ENCODE data around the gene TEC.

DNA sequence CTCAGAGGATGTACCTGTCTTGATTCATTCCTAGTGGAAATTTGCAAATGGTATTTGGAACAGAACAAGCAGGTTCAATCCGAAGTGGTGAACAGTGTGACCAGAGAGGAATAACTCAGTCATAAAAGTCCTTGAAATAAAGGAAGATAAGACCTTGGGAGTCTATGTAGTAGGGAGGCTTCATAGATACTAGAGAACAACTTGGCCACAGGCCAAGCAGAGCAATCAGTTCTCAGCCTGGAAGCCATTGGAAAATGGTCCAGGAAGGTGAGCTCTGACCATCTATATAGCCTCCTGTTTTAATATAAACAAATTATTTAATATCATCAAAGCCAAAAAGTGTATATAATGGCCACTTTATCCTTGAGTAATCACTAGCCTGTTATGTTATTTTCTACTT is 146.9 kb downstream of the TEC start:
- TF ChIP-seq NFYB (IDR thresholded peaks at IDR 0.05; ENCODE audit: extremely low read depth, insufficient read length) (no peak), SREBF2 (CRISPR knock-in tag; IDR thresholded peaks at IDR 0.05) (no peak), ZBED1 (IDR thresholded peaks at IDR 0.05) (no peak), POLR2A (conservative IDR thresholded peaks at IDR 0.05) (no peak), SMC3 (conservative IDR thresholded peaks at IDR 0.05; ENCODE audit: insufficient read depth, low read depth, low read length) (no peak)
- TF ChIP-seq, protein P1, sequence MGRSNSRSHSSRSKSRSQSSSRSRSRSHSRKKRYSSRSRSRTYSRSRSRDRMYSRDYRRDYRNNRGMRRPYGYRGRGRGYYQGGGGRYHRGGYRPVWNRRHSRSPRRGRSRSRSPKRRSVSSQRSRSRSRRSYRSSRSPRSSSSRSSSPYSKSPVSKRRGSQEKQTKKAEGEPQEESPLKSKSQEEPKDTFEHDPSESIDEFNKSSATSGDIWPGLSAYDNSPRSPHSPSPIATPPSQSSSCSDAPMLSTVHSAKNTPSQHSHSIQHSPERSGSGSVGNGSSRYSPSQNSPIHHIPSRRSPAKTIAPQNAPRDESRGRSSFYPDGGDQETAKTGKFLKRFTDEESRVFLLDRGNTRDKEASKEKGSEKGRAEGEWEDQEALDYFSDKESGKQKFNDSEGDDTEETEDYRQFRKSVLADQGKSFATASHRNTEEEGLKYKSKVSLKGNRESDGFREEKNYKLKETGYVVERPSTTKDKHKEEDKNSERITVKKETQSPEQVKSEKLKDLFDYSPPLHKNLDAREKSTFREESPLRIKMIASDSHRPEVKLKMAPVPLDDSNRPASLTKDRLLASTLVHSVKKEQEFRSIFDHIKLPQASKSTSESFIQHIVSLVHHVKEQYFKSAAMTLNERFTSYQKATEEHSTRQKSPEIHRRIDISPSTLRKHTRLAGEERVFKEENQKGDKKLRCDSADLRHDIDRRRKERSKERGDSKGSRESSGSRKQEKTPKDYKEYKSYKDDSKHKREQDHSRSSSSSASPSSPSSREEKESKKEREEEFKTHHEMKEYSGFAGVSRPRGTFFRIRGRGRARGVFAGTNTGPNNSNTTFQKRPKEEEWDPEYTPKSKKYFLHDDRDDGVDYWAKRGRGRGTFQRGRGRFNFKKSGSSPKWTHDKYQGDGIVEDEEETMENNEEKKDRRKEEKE (IDR thresholded peaks at IDR 0.05; ENCODE audit: borderline replicate concordance in 1 of 2, control insufficient read depth in 1 of 2, low read depth in 2 of 2, low read length in 1 of 2) = no peak
- TF ChIP-seq, protein P2, sequence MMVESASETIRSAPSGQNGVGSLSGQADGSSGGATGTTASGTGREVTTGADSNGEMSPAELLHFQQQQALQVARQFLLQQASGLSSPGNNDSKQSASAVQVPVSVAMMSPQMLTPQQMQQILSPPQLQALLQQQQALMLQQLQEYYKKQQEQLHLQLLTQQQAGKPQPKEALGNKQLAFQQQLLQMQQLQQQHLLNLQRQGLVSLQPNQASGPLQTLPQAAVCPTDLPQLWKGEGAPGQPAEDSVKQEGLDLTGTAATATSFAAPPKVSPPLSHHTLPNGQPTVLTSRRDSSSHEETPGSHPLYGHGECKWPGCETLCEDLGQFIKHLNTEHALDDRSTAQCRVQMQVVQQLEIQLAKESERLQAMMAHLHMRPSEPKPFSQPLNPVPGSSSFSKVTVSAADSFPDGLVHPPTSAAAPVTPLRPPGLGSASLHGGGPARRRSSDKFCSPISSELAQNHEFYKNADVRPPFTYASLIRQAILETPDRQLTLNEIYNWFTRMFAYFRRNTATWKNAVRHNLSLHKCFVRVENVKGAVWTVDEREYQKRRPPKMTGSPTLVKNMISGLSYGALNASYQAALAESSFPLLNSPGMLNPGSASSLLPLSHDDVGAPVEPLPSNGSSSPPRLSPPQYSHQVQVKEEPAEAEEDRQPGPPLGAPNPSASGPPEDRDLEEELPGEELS (CRISPR knock-in tag; IDR thresholded peaks at IDR 0.05; ENCODE audit: borderline replicate concordance) = no peak

All from K562 (cell line).